ENCODE measurements around the gene COL8A2. TPM values are rescaled to one million over a fixed set of nuclear protein-coding genes. Genes with fewer than 3 reads are reported as not detected.

The COL8A2 gene
- total RNA-seq, 2 donors from 2014 or later = 0.18 to 0.40 TPM

GRCh38 chr1:36164361-36164760 lies 39.3 kb upstream of the COL8A2 start:
- H3K9ac ChIP-seq (ENCODE audit: extremely low read depth, low read length, poor library complexity, severe bottlenecking) = no peak overlapping the region
- WGBS, 2 experiments (ENCODE audit: insufficient coverage in 1 of 2, insufficient read length in 1 of 2) = 89 to 100% methylated on average over 1 to 2 of the region's 2 CpGs
- DNase-seq = no peak
- Mint-ChIP-seq H3K9me3 (no peaks in the 10 kb centered on the region), H3K4me3 (no peak overlapping the region), H3K36me3 (ENCODE audit: low read depth) (peaks cover 36% of the 10 kb centered on the region), H3K4me1 (peaks cover 55% of the 10 kb centered on the region), H3K27me3 (ENCODE audit: insufficient read depth) (no peaks in the 10 kb centered on the region), H3K27ac (no peak overlapping the region)
- no peaks in the 10 kb centered on the region for H3K27me3 ChIP-seq (ENCODE audit: control insufficient read depth, insufficient read depth, low read length, poor library complexity, severe bottlenecking)
- no peaks in the 10 kb centered on the region for H3K9me3 ChIP-seq (ENCODE audit: control insufficient read depth, low read length)
- H3K4me3 ChIP-seq (ENCODE audit: low read length) = no peak overlapping the region
- TF ChIP-seq CTCF (conservative IDR thresholded peaks at IDR 0.05) = no peak
- H3K27ac ChIP-seq (ENCODE audit: low read depth, low read length) = no peak overlapping the region
- H3K4me1 ChIP-seq (ENCODE audit: control insufficient read depth, insufficient read depth, low read length) = peaks cover 21% of the 10 kb centered on the region
- peaks cover 45% of the 10 kb centered on the region for H3K36me3 ChIP-seq (ENCODE audit: control insufficient read depth, insufficient read depth, low read length)

DNA sequence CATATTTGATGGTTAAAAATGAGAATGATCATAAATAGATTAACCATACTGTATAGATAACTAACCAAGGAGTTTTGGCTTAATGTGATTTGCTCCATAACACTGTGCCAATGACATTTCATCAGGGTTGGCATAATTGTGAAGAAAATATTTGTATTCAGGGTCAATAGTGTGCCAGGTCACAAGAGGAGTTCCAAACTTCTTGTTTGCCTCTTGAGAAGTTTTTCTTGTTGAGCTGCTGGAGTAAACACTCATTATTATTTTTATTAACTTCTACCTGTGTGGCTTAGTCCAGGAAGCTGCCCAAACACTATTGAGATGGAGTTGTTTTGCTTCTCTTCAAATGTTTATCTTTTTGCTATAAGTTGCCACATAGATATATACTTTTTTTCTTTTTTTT lies 38.4 kb upstream of the COL8A2 start:
- H3K27ac Mint-ChIP-seq = peak overlapping the region; percentile 87
- H3K9me3 Mint-ChIP-seq = no peaks in the 10 kb centered on the region
- peaks cover 22% of the 10 kb centered on the region for H3K4me1 ChIP-seq (ENCODE audit: control insufficient read depth, insufficient read depth, low read length)
- peaks cover 46% of the 10 kb centered on the region for H3K36me3 ChIP-seq (ENCODE audit: control insufficient read depth, insufficient read depth, low read length)
- TF ChIP-seq CTCF (conservative IDR thresholded peaks at IDR 0.05) = no peak
- no peak overlapping the region for H3K27ac ChIP-seq (ENCODE audit: low read depth, low read length)
- no peak overlapping the region for H3K4me3 ChIP-seq (ENCODE audit: low read length)
- no peak overlapping the region for H3K4me3 Mint-ChIP-seq
- no peak overlapping the region for H3K9ac ChIP-seq (ENCODE audit: extremely low read depth, low read length, poor library complexity, severe bottlenecking)
- no peaks in the 10 kb centered on the region for H3K27me3 Mint-ChIP-seq (ENCODE audit: insufficient read depth)
- no peaks in the 10 kb centered on the region for H3K9me3 ChIP-seq (ENCODE audit: control insufficient read depth, low read length)
- peaks cover 58% of the 10 kb centered on the region for H3K4me1 Mint-ChIP-seq
- no peaks in the 10 kb centered on the region for H3K27me3 ChIP-seq (ENCODE audit: control insufficient read depth, insufficient read depth, low read length, poor library complexity, severe bottlenecking)
- peaks cover 36% of the 10 kb centered on the region for H3K36me3 Mint-ChIP-seq (ENCODE audit: low read depth)
- no peak for DNase-seq

DNA sequence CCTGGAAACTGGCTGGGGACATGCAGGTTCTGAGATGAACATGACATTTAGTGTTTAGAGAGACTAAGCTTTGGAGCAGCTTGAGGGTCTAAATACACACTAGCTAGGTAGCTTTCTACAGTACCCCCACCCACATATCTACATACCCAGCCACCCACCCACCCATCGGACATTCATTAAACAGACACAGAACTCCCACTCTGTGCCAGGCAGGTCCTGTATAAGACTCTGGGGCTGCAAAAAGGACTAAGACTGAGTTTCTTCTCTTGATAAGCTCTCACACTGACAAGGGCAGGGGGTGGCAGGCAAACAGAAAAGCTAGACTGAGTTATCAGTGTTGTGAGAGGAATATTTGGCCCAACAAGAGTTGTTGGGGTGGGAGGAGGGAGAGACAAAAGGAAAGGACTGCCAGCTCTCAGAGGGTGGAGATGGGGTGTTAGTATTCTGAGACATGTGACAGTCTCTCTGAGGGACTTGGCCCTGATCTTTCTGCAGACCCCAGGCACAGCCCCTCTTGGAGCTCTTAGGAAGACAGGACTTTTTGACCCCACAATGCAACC lies 37.7 kb upstream of the COL8A2 start:
- peaks cover 49% of the 10 kb centered on the region for H3K36me3 ChIP-seq (ENCODE audit: control insufficient read depth, insufficient read depth, low read length)
- no peak for DNase-seq
- H3K27me3 ChIP-seq (ENCODE audit: control insufficient read depth, insufficient read depth, low read length, poor library complexity, severe bottlenecking) = no peaks in the 10 kb centered on the region
- Mint-ChIP-seq H3K27ac (peak overlapping the region; percentile 87), H3K4me1 (peaks cover 62% of the 10 kb centered on the region), H3K4me3 (no peak overlapping the region), H3K27me3 (ENCODE audit: insufficient read depth) (no peaks in the 10 kb centered on the region), H3K9me3 (no peaks in the 10 kb centered on the region), H3K36me3 (ENCODE audit: low read depth) (peaks cover 35% of the 10 kb centered on the region)
- 93% methylated on average over 1 of the region's 1 CpG; no CpG with 5 or more reads in 1 of the 2 experiments for WGBS, 2 experiments (ENCODE audit: insufficient coverage in 1 of 2, insufficient read length in 1 of 2)
- no peaks in the 10 kb centered on the region for H3K9me3 ChIP-seq (ENCODE audit: control insufficient read depth, low read length)
- H3K9ac ChIP-seq (ENCODE audit: extremely low read depth, low read length, poor library complexity, severe bottlenecking) = peak overlapping the region; percentile 6
- no peak for TF ChIP-seq CTCF (conservative IDR thresholded peaks at IDR 0.05)
- peak overlapping the region; percentile 34 for H3K4me3 ChIP-seq (ENCODE audit: low read length)
- peaks cover 29% of the 10 kb centered on the region for H3K4me1 ChIP-seq (ENCODE audit: control insufficient read depth, insufficient read depth, low read length)
- H3K27ac ChIP-seq (ENCODE audit: low read depth, low read length) = no peak overlapping the region

Data from endodermal cell (in vitro differentiated cells).